Measurements from ENCODE around the gene DHX32.

Gene DHX32

GRCh38 chr10:125817337-125817946 lies 63.6 kb downstream of the DHX32 start:
- intact Hi-C loops (cut with DNase I), result no loop called here
- DNase-seq, result no peak

- intact Hi-C loops (cut with DNase I), result no loop called here
- DNase-seq, result no peak
Observed at GRCh38 chr10:125816548-125816947, 64.5 kb downstream of the DHX32 start.

GRCh38 chr10:125815764-125816163 lies 65.3 kb downstream of the DHX32 start:
- no peak for DNase-seq
- intact Hi-C loops (cut with DNase I), result no loop called here

GRCh38 chr10:125812128-125812750 lies 68.9 kb downstream of the DHX32 start:
- DNase-seq, result no peak
- intact Hi-C loops (cut with DNase I), result no loop called here

GRCh38 chr10:125811251-125811650 lies 69.8 kb downstream of the DHX32 start:
- intact Hi-C loops (cut with DNase I), result no loop called here
- no peak for DNase-seq

GRCh38 chr10:125808047-125808446 lies 73.0 kb downstream of the DHX32 start:
- intact Hi-C loops (cut with DNase I), result no loop called here
- DNase-seq, result no peak

GRCh38 chr10:125802739-125803138 lies 78.4 kb downstream of the DHX32 start:
- no peak for DNase-seq
- intact Hi-C loops (cut with DNase I), result no loop called here

GRCh38 chr10:125802131-125802530 lies 79.0 kb downstream of the DHX32 start:
- DNase-seq, result no peak
- intact Hi-C loops (cut with DNase I), result no loop called here

GRCh38 chr10:125801574-125801973 lies 79.5 kb downstream of the DHX32 start:
- DNase-seq, result no peak
- intact Hi-C loops (cut with DNase I), result no loop called here

GRCh38 chr10:125799451-125800182 lies 81.5 kb downstream of the DHX32 start:
- intact Hi-C loops (cut with DNase I), result no loop called here

GRCh38 chr10:125797994-125798662 lies 83.0 kb downstream of the DHX32 start:
- intact Hi-C loops (cut with DNase I), result no loop called here
- DNase-seq, result no peak

More at GRCh38 chr10:125799451-125800182, 81.5 kb downstream of the DHX32 start:
- no peak for DNase-seq

GRCh38 chr10:125797424-125797823 lies 83.7 kb downstream of the DHX32 start:
- DNase-seq, result no peak
- intact Hi-C loops (cut with DNase I), result no loop called here

- intact Hi-C loops (cut with DNase I), result no loop called here
- DNase-seq, result no peak
Observed at GRCh38 chr10:125795637-125796190, 85.4 kb downstream of the DHX32 start.

- intact Hi-C loops (cut with DNase I), result no loop called here
- DNase-seq, result peak; percentile 71 to 97 (median 82)
Observed at GRCh38 chr10:125795128-125795527, 86.0 kb downstream of the DHX32 start.

GRCh38 chr10:125792342-125793300 lies 88.5 kb downstream of the DHX32 start:
- intact Hi-C loops (cut with DNase I), result no loop called here

GRCh38 chr10:125788156-125789034 lies 92.7 kb downstream of the DHX32 start:
- intact Hi-C loops (cut with DNase I), result no loop called here
- DNase-seq, result peak in 1 of 10 donors; percentile 80

More at GRCh38 chr10:125792342-125793300, 88.5 kb downstream of the DHX32 start:
- no peak for DNase-seq

All from posterior cingulate gyrus (tissue), 11 donors.